ENCODE data around the gene EIF2S2.
"Not testable (repeated sequence)": the region's sequence is repeated elsewhere in the genome, so short reads cannot be mapped to it uniquely, and the experiment has no call there.

EIF2S2 gene, protein sequence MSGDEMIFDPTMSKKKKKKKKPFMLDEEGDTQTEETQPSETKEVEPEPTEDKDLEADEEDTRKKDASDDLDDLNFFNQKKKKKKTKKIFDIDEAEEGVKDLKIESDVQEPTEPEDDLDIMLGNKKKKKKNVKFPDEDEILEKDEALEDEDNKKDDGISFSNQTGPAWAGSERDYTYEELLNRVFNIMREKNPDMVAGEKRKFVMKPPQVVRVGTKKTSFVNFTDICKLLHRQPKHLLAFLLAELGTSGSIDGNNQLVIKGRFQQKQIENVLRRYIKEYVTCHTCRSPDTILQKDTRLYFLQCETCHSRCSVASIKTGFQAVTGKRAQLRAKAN

DNA sequence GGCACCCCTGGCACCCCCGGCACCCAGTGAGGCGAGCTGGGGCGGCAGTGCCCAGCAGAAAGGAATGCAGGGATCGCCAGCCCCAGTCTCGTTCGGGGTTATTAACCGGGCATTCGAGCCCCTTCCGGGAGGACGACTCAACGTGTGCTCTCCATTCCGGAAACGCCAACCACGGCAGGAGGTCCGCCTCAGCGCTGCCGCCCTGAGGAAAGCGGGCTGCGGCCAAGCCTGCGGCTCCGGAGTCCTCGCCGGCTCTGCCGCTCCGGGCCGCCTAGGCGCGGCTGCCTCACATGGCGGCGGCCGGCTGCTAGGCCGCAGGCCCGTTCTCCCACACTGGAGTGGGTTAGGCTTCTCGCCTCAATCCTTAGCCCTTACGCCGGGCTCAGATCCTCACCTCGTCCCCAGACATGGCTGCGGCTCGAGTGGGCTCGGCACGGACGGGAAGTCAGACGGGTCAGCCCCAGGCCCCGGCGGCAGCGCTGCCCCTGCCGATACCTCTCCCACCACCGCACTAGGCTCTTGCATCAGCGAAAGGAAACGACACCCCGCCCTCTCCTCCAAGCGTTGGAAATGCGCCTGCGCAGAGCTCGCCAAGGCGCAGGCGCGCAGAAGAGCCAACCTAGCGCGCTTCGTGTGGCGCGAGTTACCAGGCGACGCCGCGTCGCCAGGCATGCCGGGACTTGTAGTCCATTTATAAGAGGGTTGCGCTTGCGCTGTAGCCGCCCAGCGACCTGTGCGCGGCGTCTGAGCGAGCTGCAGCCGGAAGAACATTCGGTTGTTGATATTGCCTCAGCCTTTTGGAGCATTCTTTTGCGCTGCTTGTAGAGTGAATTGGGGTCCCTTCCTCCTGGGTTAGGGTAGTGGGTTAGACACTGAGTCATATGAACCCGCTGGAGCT lies at the start of gene EIF2S2:
EIF2S2 (minus strand) TSS at position 542 of the 898 bp plus-strand sequence; CDS start at position 409, 133 bp downstream.
- peak; percentile 98 for DNase-seq

DNA sequence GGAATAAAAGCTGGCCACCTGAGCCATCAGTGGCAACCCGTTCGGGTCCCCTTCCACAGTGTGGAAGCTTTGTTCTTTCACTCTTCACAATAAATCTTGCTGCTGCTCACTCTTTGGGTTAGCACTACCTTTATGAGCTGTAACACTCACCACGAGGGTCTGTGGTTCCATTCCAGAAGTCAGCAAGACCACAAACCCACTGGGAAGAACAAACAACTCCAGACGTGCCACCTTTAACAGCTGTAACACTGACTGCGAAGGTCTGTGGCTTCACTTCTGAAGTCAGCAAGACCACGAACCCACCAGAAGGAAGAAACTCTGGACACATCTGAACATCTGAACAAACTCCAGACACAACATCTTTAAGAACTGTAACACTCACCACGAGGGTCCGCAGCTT lies 45.7 kb upstream of the EIF2S2 start:
- DNase-seq = not testable (repeated sequence)

DNA sequence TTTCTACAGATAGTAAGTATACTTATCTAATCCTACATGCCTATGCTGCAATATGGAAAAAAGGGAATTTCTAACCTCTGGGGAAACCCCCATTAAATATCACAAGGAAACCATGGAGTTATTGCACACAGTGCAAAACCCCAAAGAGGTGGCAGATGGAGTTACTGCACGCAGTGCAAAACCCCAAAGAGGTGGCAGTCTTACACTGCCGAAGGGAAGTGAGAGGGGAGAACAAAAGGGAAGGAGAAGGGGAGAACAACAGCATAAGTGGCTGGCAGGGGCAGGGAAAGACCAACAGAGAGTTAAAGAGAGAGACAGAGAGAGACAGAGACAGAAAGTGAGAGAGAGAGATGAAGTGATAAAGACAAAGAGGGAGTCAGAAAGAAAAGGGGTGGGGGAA lies 43.8 kb upstream of the EIF2S2 start:
- DNase-seq = no peak

DNA sequence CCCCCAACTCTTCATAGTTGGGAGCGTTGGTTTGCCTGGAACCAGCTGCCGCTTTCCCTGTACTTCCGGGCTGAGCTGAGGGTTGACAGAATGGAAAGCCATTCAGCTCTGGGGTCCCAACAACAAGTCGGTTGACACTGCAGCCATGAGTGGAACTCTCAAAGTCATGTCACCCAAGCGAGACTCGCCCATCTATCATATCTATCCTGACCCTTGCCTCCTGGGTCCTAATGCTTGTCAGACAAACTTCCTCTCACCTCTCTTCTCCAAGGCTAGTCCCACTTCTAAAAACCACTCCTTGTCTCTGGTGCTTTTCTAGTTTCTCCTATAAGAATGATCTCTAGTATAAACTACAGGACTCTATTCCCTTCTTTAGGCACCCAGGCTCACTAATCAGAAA lies 41.1 kb upstream of the EIF2S2 start:
- not testable (repeated sequence) for DNase-seq

DNA sequence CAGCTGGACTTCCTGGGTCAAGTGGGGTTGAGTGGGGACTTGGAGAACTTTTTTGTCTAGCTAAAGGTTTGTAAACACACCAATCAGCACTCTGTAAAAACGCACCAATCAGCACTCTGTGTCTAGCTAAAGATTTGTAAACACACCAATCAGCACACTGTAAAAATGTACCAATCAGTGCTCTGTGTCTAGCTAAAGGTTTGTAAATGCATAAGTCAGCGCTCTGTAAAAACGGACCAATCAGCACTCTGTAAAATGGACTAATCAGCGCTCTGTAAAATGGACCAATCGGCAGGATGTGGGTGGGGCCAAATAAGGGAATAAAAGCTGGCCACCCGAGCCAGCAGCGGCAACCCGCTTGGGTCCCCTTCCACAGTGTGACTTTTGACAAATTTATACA lies 40.0 kb upstream of the EIF2S2 start:
- DNase-seq = not testable (repeated sequence)

DNA sequence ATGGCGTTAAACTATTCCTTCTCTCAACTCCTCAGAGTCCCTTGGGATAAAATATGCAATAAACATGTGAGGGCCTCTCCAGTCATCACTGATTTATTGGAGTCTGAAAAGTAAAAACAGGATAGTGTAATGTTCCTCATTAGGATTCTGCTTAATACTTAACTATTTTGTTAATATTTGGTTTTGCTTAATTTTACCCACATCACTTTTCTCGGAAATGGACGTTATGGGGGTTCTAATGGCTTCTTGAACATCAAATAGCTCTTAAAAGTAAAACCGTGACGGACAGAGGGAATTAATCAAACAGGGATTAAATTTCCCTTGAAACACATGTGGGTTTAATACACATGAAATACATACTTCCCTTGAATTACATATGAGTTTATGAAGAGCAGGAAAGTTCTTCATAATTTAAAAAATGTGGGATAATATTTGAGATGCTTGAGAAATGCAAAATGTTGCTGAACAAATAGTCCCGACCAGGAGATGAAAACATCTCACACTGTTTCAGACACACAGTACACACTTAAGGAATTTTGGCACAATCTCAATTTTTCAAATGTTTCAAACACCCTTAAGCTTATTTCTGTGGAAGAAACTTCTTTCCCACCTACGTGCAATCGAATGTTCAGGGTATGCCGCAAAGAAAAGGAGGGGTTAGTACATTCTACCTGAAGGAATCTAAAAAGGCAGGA lies 38.4 kb upstream of the EIF2S2 start:
- no peak for DNase-seq

DNA sequence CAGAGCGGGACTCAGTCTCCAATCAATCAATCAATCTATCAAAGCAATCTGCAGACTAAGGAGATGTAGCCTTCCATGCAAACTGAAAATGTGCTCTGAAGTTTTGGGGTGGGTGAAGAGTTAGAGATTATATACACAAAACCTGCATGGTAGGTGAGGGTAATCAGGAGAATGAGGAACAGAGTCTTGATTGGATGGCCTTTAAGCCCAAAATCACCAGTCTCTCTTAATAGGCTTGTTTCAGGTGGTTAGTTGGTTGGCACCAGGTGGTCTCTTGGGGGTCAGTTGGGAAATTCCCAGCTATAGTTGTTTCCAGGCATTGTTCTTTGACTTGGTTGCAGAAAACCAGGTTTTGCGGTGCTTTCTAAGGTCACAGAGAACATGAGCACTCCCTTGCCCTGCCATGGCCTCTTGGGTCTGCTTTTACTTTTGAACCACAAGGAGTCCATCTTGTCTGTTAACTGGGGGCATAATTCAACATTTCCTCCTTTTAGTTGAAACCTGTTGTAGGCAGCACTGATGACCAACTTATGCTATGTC lies 33.3 kb upstream of the EIF2S2 start:
- DNase-seq = no peak

DNA sequence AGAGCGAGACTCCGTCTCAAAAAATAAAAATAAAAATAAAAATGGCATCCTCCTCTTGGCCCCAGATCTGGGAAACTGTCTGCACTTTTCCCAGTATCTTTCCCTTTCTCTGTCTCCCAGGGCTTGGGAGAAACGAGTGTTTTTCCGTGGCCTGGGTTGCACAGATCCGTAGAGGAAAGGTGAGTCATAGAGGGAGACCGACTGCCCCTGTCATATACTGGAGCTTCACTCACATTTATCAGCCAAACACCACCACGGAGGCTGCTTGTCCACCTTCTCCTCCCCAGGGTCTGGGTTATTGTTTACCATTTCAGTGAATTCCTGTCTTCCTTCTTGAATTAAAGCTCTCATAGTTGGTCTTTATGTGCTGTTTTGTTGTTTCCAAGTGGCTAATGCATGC lies 31.9 kb upstream of the EIF2S2 start:
- no peak for DNase-seq

DNA sequence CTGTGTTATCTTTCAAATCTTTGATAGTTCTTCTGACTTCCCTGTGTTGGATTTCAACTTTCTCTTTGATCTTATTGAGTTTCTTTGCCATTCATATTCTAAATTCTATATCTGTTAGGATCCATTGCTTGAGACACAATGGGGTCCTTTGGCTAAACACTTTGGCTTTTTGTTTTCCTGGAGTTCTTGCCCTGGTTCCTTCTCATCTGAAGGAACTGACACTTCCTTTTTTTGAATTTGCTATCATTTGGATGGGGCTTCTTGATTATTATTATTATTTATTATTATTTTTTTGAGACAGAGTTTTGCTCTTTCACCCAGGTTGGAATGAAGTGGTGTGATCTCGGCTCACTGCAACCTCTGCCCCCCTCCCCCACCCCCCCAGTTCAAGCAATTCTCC lies 30.1 kb upstream of the EIF2S2 start:
- DNase-seq = no peak

DNA sequence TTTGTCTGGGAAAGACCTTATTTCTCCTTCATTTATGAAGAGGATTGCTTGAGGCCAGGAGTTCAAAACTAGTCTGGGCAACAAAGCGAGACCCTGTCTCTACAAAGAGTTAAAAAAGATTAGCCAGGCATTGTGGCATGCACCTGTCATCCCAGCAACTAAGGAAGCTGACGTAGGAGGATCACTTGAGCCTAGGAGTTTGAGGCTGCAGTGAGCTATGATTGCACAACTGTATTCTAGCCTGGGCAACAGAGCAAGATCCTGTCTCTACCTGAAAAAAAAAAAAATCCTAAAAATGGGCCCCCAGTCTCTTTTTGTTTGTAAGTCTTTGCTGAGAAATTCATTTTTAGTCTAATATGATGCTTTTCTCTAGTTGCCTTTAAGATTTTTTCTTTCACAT lies 29.2 kb upstream of the EIF2S2 start:
- DNase-seq = no peak

DNA sequence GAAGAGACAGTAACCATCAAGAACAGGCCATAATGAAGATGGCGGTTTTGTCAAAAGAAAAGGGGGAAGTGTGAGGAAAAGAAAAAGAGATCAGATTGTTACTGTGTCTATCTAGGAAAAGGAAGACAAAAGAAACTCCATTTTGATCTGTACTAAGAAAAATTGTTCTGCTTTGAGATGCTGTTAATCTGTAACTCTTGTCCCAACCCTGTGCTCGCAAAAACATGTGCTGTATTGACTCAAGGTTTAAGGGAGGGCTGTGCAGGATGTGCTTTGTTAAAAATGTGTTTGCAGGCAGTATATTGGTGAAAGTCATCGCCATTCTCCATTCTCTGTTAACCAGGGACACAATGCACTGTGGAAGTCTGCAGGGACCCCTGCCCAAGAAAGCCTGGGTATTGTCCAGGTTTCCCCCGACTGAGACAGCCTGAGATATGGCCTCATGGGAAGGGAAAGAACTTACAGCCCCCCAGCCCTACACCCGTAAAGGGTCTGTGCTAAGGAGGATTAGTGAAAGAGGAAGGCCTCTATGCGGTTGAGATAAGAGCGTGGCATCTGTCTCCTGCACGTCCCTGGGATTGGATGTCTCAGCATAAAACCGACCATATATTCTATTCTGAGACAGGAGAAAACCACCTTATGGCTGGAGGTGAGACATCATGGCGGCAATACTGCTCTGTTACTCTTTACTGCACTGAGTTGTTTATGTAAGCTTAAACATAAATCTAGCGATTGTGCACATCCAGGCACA lies 23.7 kb upstream of the EIF2S2 start:
- DNase-seq = not testable (repeated sequence)

DNA sequence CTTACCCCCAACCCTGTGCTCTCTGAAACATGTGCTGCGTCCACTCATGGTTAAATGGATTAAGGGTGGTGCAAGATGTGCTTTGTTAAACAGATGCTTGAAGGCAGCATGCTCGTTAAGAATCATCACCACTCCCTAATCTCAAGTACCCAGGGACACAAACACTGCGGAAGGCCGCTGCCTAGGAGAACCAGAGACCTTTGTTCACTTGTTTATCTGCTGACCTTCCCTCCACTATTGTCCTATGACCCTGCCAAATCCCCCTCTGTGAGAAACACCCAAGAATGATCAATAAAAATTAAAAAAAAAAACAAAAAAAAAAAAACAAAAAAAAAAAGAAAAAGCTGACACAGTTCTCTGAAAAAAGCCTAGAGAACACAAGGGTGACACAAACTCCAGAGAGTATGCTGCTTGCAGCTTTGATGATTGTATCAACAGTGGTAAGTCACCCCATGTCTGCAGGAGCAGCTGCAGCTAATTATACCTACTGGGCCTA lies 21.4 kb upstream of the EIF2S2 start:
- DNase-seq = peak; percentile 41

DNA sequence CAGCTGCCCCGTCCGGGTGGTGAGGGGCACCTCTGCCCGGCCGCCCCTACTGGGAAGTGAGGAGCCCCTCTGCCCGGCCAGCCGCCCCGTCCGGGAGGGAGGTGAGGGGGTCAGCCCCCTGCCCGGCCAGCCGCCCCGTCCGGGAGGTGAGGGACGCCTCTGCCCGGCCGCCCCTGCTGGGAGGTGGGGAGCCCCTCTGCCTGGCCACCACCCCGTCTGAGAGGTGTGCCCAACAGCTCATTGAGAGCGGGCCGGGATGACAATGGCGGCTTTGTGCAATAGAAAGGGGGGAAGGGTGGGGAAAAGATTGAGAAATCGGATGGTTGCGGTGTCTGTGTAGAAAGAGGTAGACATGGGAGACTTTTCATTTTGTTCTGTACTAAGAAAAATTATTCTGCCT lies 20.9 kb upstream of the EIF2S2 start:
- DNase-seq = not testable (repeated sequence)

DNA sequence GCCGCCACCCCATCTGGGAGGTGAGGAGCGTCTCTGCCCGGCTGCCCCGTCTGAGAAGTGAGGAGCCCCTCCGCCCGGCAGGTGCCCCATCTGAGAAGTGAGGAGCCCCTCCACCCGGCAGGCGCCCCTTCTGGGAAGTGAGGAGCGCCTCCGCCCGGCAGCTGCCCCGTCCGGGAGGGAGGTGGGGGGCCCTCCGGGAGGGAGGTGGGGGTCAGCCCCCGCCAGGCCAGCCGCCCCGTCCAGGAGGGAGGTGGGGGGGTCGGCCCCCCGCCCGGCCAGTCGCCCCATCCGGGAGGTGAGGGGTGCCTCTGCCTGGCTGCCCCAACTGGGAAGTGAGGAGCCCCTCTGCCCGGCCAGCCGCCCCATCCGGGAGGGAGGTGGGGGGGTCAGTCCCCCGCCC lies 20.4 kb upstream of the EIF2S2 start:
- not testable (repeated sequence) for DNase-seq

DNA sequence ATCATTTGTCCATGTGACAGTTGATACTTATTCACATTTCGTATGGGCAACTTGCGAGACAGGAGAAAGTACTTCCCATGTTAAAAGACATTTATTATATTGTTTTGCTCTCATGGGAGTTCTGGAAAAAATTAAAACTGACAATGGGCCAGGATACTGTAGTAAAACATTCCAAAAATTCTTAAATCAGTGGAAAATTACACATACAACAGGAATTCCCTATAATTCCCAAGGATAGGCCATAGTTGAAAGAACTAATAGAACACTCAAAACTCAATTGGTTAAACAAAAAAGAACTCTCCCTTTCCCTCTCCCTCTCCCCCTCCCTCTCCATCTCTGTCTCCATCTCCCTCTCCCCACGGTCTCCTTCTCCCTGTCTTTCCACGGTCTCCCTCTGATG lies 19.4 kb upstream of the EIF2S2 start:
- DNase-seq = no peak

DNA sequence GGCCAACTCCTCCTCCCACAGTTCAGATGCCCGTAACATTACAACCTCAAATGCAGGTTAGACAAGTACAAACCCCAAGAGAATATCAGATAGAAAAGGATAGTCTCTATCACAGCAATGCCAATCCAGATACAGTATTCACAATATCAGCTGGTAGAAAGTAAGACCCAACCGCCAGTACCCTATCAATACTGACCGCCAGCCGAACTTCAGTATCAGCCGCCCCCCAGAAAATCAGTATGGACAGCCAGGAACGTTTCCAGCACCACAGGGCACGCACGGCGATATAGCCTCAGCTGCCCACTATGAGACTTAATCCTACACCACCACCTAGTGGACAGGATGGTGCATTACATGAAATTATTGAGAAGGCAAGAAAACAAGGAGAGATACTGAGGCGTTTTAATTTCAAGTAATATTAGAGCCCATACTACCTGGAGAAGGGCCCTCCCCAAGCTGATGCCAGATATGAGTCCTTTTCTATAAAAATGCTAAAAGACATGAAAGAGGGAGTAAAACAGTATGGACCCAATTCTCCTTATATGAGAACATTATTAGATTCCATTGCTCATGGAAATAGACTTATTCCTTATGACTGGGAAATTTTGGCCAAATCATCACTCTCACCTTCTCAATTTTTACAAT lies 17.6 kb upstream of the EIF2S2 start:
- DNase-seq = peak; percentile 69

DNA sequence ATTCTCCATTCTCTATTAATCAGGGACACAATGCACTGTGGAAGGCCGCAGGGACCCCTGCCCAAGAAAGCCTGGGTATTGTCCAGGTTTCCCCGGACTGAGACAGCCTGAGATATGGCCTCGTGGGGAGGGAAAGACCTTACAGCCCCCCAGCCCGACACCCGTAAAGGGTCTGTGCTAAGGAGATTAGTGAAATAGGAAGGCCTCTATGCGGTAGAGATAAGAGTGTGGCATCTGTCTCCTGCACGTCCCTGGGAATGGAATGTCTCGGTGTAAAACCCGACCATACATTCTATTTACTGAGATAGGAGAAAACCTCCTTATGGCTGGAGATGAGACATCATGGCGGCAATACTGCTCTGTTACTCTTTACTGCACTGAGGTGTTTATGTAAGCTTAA lies 15.7 kb upstream of the EIF2S2 start:
- no peak for DNase-seq

DNA sequence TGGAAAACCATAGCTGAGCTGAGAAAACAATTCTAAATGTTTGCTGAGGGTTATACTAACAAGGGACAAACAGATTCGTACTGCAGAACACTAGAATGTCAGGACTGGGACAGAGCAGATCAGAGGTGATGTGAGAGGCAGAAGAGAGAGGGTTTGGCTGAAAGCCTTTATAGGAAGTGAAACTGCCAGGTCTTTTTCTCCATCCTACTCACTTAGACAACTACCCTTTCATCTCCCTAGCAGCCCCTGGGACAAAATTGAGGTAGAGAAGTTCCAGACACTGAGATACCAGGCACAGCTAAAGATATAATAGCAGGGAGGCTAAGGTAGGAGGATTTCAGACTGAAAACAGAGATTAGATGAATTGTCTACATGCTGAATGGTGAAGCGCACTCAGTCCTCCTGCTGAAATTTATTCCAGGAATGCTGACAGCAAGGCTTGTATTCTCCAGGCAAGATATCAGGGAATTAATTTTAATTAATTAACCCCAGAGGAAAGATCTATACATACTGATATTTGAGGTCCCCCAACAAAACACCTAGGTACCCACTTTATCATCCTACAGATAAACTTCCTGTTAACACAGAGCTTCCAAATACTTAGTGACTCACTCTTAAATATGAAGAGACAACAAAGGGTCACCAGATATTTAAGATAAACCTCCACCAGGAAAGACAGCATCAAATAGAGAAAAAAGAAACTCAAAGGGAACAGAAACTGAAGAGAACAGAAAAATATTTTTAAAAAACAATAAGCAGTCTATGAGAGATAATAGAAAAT lies 12.6 kb upstream of the EIF2S2 start:
- no peak for DNase-seq

DNA sequence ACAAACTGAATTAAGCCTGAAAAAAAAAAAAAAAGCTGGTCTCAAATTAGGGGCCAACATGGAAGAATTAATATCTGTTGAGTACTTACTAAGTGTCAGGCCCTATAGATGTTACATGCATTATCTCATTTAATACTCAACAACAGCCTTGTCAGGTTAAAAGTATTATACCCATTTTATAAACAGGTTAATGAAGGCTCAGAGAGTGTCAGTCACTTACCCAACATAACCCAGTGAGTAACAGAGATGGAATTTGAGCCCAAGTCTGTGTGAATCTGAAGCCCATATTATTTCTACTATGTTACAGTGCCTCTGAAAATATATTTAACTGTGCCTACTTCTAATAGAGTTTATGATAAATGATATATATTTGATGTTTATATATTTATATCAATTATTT lies 11.3 kb upstream of the EIF2S2 start:
- no peak for DNase-seq

DNA sequence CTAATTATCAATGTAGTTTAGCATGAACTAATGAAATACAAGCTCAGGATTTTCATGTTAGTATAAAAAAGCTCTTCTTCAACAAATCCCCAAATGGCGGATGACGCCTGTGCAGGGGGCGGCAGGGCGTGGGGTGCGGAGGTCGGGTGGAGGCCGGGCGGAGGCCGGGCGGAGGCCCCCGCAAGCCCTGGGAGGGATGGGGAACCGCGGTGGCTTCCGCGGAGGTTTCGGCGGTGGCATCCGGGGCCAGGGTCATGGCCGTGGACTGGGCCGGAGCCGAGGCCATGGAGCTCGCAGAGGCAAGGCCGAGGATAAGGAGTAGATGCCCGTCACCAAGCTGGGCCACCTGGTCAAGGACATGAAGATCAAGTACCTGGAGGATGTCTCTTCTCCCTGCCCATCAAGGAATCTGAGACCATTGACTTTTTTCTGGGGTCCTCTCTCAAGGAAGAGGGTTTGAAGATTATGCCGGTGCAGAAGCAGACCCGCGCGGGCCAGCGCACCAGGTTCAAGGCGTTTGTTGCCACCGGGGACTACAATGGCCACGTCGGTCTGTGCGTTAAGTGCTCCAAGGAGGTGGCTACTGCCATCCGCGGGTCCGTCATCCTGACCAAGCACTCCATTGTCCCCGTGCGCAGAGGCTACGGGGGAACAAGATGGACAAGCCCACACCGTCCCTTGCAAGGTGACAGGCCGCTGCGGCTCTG lies 10.4 kb upstream of the EIF2S2 start:
- DNase-seq = no peak

All from DMS153 (cell line).